ENCODE measurements around the gene OPRM1. TPM values are rescaled to one million over a fixed set of nuclear protein-coding genes. Genes with fewer than 3 reads are reported as not detected.
A peak's percentile ranks its signal among the peaks of the same experiment; 100 is the strongest.
"Not testable (repeated sequence)": the region's sequence is repeated elsewhere in the genome, so short reads cannot be mapped to it uniquely, and the experiment has no call there.

OPRM1 gene
- total and polyA plus RNA-seq, 4 donors, result 0.08 TPM; not detected in 3

GRCh38 chr6:154196333-154196885 lies 157.4 kb downstream of the OPRM1 start:
- H3K27ac ChIP-seq (ENCODE audit: low read depth in 1 of 2, low read length in 2 of 2), result no peak overlapping the region
- peaks cover 0 to 1% of the 10 kb centered on the region in 2 donors for H3K4me1 ChIP-seq (ENCODE audit: control insufficient read depth in 1 of 2, insufficient read depth in 2 of 2, low read length in 2 of 2)
- no peaks in the 10 kb centered on the region for H3K9me3 ChIP-seq (ENCODE audit: control insufficient read depth, low read length)
- intact Hi-C loops (cut with DNase I), result no loop called here
- 91 to 93% methylated on average over 1 of the region's 1 CpG for WGBS, 2 donors
- ATAC-seq (ENCODE audit: low FRiP score), result no peak
- no peaks in the 10 kb centered on the region for H3K36me3 ChIP-seq (ENCODE audit: control insufficient read depth in 1 of 2, insufficient read depth in 2 of 2, low read length in 1 of 2)
- no peak for DNase-seq
- no peak overlapping the region for H3K4me3 ChIP-seq (ENCODE audit: low read length in 2 of 2)
- H3K27me3 ChIP-seq (ENCODE audit: control insufficient read depth in 1 of 2, insufficient read depth in 2 of 2, low read length in 1 of 2), result no peaks in the 10 kb centered on the region

- Histone ChIP-seq H3K36me3 (ENCODE audit: control insufficient read depth in 1 of 2, insufficient read depth in 2 of 2, low read length in 1 of 2) (no peaks in the 10 kb centered on the region), H3K4me3 (ENCODE audit: low read length in 2 of 2) (no peak overlapping the region), H3K4me1 (ENCODE audit: control insufficient read depth in 1 of 2, insufficient read depth in 2 of 2, low read length in 2 of 2) (peaks cover 0 to 1% of the 10 kb centered on the region in 2 donors), H3K27me3 (ENCODE audit: control insufficient read depth in 1 of 2, insufficient read depth in 2 of 2, low read length in 1 of 2) (no peaks in the 10 kb centered on the region), H3K9me3 (ENCODE audit: control insufficient read depth, low read length) (no peaks in the 10 kb centered on the region), H3K27ac (ENCODE audit: low read depth in 1 of 2, low read length in 2 of 2) (no peak overlapping the region)
- ATAC-seq (ENCODE audit: low FRiP score), result no peak
- DNase-seq, result no peak
- intact Hi-C loops (cut with DNase I), result no loop called here
Observed at GRCh38 chr6:154197196-154197860, 158.3 kb downstream of the OPRM1 start.

- ATAC-seq (ENCODE audit: low FRiP score); H3K27ac ChIP-seq (ENCODE audit: low read depth in 1 of 2, low read length in 2 of 2); H3K4me1 ChIP-seq (ENCODE audit: control insufficient read depth in 1 of 2, insufficient read depth in 2 of 2, low read length in 2 of 2); H3K27me3 ChIP-seq (ENCODE audit: control insufficient read depth in 1 of 2, insufficient read depth in 2 of 2, low read length in 1 of 2); intact Hi-C loops (cut with DNase I); H3K4me3 ChIP-seq (ENCODE audit: low read length in 2 of 2); H3K9me3 ChIP-seq (ENCODE audit: control insufficient read depth, low read length); H3K36me3 ChIP-seq (ENCODE audit: control insufficient read depth in 1 of 2, insufficient read depth in 2 of 2, low read length in 1 of 2): not testable (repeated sequence)
- WGBS, 2 donors, result 94 to 98% methylated on average over 4 of the region's 4 CpGs
- peak in 1 of 2 donors; percentile 49 for DNase-seq
Observed at GRCh38 chr6:154201688-154202087, 162.6 kb downstream of the OPRM1 start.

GRCh38 chr6:154202339-154202738 lies 163.3 kb downstream of the OPRM1 start:
- intact Hi-C loops (cut with DNase I), result no loop called here

GRCh38 chr6:154202958-154203357 lies 163.9 kb downstream of the OPRM1 start:
- Histone ChIP-seq H3K27ac (ENCODE audit: low read depth in 1 of 2, low read length in 2 of 2) (no peak overlapping the region), H3K4me3 (ENCODE audit: low read length in 2 of 2) (no peak overlapping the region), H3K4me1 (ENCODE audit: control insufficient read depth in 1 of 2, insufficient read depth in 2 of 2, low read length in 2 of 2) (no peaks in the 10 kb centered on the region), H3K27me3 (ENCODE audit: control insufficient read depth in 1 of 2, insufficient read depth in 2 of 2, low read length in 1 of 2) (no peaks in the 10 kb centered on the region), H3K9me3 (ENCODE audit: control insufficient read depth, low read length) (no peaks in the 10 kb centered on the region), H3K36me3 (ENCODE audit: control insufficient read depth in 1 of 2, insufficient read depth in 2 of 2, low read length in 1 of 2) (no peaks in the 10 kb centered on the region)
- DNase-seq, result no peak
- no peak for ATAC-seq (ENCODE audit: low FRiP score)
- WGBS, 2 donors, result 91 to 94% methylated on average over 6 of the region's 6 CpGs
- intact Hi-C loops (cut with DNase I), result no loop called here

More at GRCh38 chr6:154202339-154202738, 163.3 kb downstream of the OPRM1 start:
- Histone ChIP-seq H3K4me1 (ENCODE audit: control insufficient read depth in 1 of 2, insufficient read depth in 2 of 2, low read length in 2 of 2) (peaks cover 0 to 1% of the 10 kb centered on the region in 2 donors), H3K27me3 (ENCODE audit: control insufficient read depth in 1 of 2, insufficient read depth in 2 of 2, low read length in 1 of 2) (no peaks in the 10 kb centered on the region), H3K4me3 (ENCODE audit: low read length in 2 of 2) (no peak overlapping the region), H3K27ac (ENCODE audit: low read depth in 1 of 2, low read length in 2 of 2) (no peak overlapping the region), H3K9me3 (ENCODE audit: control insufficient read depth, low read length) (no peaks in the 10 kb centered on the region), H3K36me3 (ENCODE audit: control insufficient read depth in 1 of 2, insufficient read depth in 2 of 2, low read length in 1 of 2) (no peaks in the 10 kb centered on the region)
- WGBS, 2 donors, result 88 to 93% methylated on average over 3 of the region's 3 CpGs
- ATAC-seq (ENCODE audit: low FRiP score) (no peak), DNase-seq (no peak)

GRCh38 chr6:154206141-154206540 lies 167.1 kb downstream of the OPRM1 start:
- no peaks in the 10 kb centered on the region for H3K36me3 ChIP-seq (ENCODE audit: control insufficient read depth in 1 of 2, insufficient read depth in 2 of 2, low read length in 1 of 2)
- no peaks in the 10 kb centered on the region for H3K9me3 ChIP-seq (ENCODE audit: control insufficient read depth, low read length)
- H3K4me1 ChIP-seq (ENCODE audit: control insufficient read depth in 1 of 2, insufficient read depth in 2 of 2, low read length in 2 of 2), result no peaks in the 10 kb centered on the region
- 79 to 89% methylated on average over 2 of the region's 2 CpGs for WGBS, 2 donors
- ATAC-seq (ENCODE audit: low FRiP score), result no peak
- no peak for DNase-seq
- intact Hi-C loops (cut with DNase I), result no loop called here
- H3K27me3 ChIP-seq (ENCODE audit: control insufficient read depth in 1 of 2, insufficient read depth in 2 of 2, low read length in 1 of 2), result no peaks in the 10 kb centered on the region
- H3K27ac ChIP-seq (ENCODE audit: low read depth in 1 of 2, low read length in 2 of 2), result no peak overlapping the region
- H3K4me3 ChIP-seq (ENCODE audit: low read length in 2 of 2), result no peak overlapping the region

- ATAC-seq (ENCODE audit: low FRiP score) (no peak), DNase-seq (no peak)
- no peak overlapping the region for H3K4me3 ChIP-seq (ENCODE audit: low read length in 2 of 2)
- intact Hi-C loops (cut with DNase I), result no loop called here
- H3K27ac ChIP-seq (ENCODE audit: low read depth in 1 of 2, low read length in 2 of 2), result no peak overlapping the region
- no peaks in the 10 kb centered on the region for H3K9me3 ChIP-seq (ENCODE audit: control insufficient read depth, low read length)
- no peaks in the 10 kb centered on the region for H3K36me3 ChIP-seq (ENCODE audit: control insufficient read depth in 1 of 2, insufficient read depth in 2 of 2, low read length in 1 of 2)
- H3K4me1 ChIP-seq (ENCODE audit: control insufficient read depth in 1 of 2, insufficient read depth in 2 of 2, low read length in 2 of 2), result no peaks in the 10 kb centered on the region
- no peaks in the 10 kb centered on the region for H3K27me3 ChIP-seq (ENCODE audit: control insufficient read depth in 1 of 2, insufficient read depth in 2 of 2, low read length in 1 of 2)
- WGBS, 2 donors, result 74 to 86% methylated on average over 4 of the region's 4 CpGs
Observed at GRCh38 chr6:154206996-154207395, 168.0 kb downstream of the OPRM1 start.

- Histone ChIP-seq H3K9me3 (ENCODE audit: control insufficient read depth, low read length) (no peaks in the 10 kb centered on the region), H3K27me3 (ENCODE audit: control insufficient read depth in 1 of 2, insufficient read depth in 2 of 2, low read length in 1 of 2) (no peaks in the 10 kb centered on the region), H3K4me1 (ENCODE audit: control insufficient read depth in 1 of 2, insufficient read depth in 2 of 2, low read length in 2 of 2) (no peaks in the 10 kb centered on the region), H3K36me3 (ENCODE audit: control insufficient read depth in 1 of 2, insufficient read depth in 2 of 2, low read length in 1 of 2) (no peaks in the 10 kb centered on the region), H3K27ac (ENCODE audit: low read depth in 1 of 2, low read length in 2 of 2) (no peak overlapping the region), H3K4me3 (ENCODE audit: low read length in 2 of 2) (no peak overlapping the region)
- intact Hi-C loops (cut with DNase I), result no loop called here
- ATAC-seq (ENCODE audit: low FRiP score) (no peak), DNase-seq (no peak)
- WGBS, 2 donors, result 68% methylated on average over 3 of the region's 3 CpGs
Observed at GRCh38 chr6:154209555-154209954, 170.5 kb downstream of the OPRM1 start.

- intact Hi-C loops (cut with DNase I), result no loop called here
- no peaks in the 10 kb centered on the region for H3K36me3 ChIP-seq (ENCODE audit: control insufficient read depth in 1 of 2, insufficient read depth in 2 of 2, low read length in 1 of 2)
Observed at GRCh38 chr6:154210678-154211077, 171.6 kb downstream of the OPRM1 start.

More at GRCh38 chr6:154210678-154211077, 171.6 kb downstream of the OPRM1 start:
- no peak overlapping the region for H3K27ac ChIP-seq (ENCODE audit: low read depth in 1 of 2, low read length in 2 of 2)
- DNase-seq (no peak), ATAC-seq (ENCODE audit: low FRiP score) (no peak)
- no peaks in the 10 kb centered on the region for H3K27me3 ChIP-seq (ENCODE audit: control insufficient read depth in 1 of 2, insufficient read depth in 2 of 2, low read length in 1 of 2)
- H3K4me3 ChIP-seq (ENCODE audit: low read length in 2 of 2), result no peak overlapping the region
- H3K4me1 ChIP-seq (ENCODE audit: control insufficient read depth in 1 of 2, insufficient read depth in 2 of 2, low read length in 2 of 2), result no peaks in the 10 kb centered on the region
- no peaks in the 10 kb centered on the region for H3K9me3 ChIP-seq (ENCODE audit: control insufficient read depth, low read length)
